ENCODE data around the gene CABLES1.
"Not testable (repeated sequence)": the region's sequence is repeated elsewhere in the genome, so short reads cannot be mapped to it uniquely, and the experiment has no call there.

The CABLES1 gene

DNA sequence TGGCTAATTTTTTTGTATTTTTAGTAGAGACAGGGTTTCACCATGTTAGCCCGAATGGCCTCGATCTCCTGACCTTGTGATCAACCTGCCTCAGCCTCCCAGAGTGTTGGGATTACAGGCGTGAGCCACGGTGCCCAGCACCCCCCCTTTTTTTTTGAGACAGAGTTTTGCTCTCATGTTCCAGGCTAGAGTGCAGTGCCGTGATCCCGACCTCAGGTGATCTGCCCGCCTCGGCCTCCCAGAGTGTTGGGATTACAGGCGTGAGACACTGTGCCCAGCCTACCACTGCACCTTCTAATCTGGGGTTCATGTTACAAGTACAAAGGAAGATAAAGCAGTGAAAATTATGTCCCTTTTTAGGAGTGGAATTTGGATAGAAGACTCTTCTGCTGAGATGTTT lies 41.5 kb upstream of the CABLES1 start:
- TF ChIP-seq, protein P1, sequence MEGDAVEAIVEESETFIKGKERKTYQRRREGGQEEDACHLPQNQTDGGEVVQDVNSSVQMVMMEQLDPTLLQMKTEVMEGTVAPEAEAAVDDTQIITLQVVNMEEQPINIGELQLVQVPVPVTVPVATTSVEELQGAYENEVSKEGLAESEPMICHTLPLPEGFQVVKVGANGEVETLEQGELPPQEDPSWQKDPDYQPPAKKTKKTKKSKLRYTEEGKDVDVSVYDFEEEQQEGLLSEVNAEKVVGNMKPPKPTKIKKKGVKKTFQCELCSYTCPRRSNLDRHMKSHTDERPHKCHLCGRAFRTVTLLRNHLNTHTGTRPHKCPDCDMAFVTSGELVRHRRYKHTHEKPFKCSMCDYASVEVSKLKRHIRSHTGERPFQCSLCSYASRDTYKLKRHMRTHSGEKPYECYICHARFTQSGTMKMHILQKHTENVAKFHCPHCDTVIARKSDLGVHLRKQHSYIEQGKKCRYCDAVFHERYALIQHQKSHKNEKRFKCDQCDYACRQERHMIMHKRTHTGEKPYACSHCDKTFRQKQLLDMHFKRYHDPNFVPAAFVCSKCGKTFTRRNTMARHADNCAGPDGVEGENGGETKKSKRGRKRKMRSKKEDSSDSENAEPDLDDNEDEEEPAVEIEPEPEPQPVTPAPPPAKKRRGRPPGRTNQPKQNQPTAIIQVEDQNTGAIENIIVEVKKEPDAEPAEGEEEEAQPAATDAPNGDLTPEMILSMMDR (IDR thresholded peaks at IDR 0.05; ENCODE audit: insufficient read depth, low read length, poor library complexity, severe bottlenecking), result no peak
- H3K27me3 ChIP-seq (replicated peaks; ENCODE audit: control insufficient read depth, insufficient read depth, low read length), result no peaks in the 10 kb centered on the region
- H3K36me3 ChIP-seq (ENCODE audit: control insufficient read depth, insufficient read depth, low read length), result no peaks in the 10 kb centered on the region
- DNase-seq (ENCODE audit: extremely low read depth, insufficient read length), result no peak
- H3K4me3 ChIP-seq (replicated peaks; ENCODE audit: low read depth, low read length), result no peak overlapping the region

DNA sequence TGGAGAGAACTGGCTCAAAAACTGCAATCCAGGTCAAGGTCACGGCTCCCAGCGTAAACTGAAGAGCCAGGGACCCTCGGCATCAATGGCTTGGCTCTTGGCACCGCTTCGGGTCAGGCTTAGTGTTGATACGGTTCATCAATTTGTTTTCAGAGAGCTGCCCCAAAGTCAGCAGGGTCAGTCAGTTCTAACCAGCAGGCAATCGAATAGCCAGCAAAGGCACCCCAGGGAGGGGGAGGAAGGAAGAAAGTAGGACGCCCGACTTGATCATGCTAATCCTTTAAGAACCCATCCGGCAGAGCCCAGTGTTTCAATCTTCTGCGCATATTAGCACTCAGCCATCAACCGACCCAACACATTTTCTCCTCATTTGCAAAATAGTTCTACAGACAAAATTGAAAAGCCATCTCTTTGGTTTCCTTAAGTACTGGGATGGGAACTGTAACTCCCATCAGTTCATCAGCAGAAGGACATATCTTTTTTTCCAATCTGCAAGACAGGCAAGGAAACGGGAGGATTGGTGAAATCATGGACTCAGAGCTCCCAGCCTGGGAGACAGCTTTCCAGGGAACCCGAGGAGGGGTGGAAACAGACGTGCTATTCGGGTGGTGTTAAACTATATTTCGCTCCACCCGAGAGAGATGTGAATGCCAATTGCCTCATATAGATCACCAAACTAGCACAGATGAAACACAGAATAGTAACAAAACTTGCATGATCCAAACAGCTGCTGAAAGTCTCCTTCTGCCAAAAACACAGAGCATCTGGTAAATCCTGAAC lies 40.7 kb upstream of the CABLES1 start:
- TF ChIP-seq, protein P1 (IDR thresholded peaks at IDR 0.05; ENCODE audit: insufficient read depth, low read length, poor library complexity, severe bottlenecking), result no peak
- Histone ChIP-seq H3K36me3 (ENCODE audit: control insufficient read depth, insufficient read depth, low read length) (no peaks in the 10 kb centered on the region), H3K27me3 (replicated peaks; ENCODE audit: control insufficient read depth, insufficient read depth, low read length) (no peaks in the 10 kb centered on the region), H3K4me3 (replicated peaks; ENCODE audit: low read depth, low read length) (no peak overlapping the region)
- DNase-seq (ENCODE audit: extremely low read depth, insufficient read length), result no peak

DNA sequence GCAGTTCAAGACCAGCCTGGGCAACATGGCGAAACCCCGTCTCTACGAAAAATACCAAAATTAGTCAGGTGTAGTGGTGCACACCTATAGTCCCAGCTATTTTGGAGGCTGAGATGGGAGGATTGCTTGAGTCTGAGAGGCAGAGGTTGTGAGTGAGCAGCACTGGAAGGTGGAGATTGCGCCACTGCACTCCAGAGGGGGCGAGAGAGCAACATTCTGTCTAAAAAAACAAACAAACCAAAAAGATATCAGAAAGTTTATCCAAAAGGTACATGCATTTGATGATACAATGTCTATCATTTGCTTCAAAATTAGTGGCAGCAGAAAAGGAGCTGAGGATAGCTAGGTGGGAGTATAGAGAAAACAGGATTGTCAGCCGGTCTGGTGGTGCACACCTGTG lies 39.8 kb upstream of the CABLES1 start:
- TF ChIP-seq, protein P1 (IDR thresholded peaks at IDR 0.05; ENCODE audit: insufficient read depth, low read length, poor library complexity, severe bottlenecking), result peak; percentile 10
- Histone ChIP-seq H3K36me3 (ENCODE audit: control insufficient read depth, insufficient read depth, low read length) (no peaks in the 10 kb centered on the region), H3K27me3 (replicated peaks; ENCODE audit: control insufficient read depth, insufficient read depth, low read length) (no peaks in the 10 kb centered on the region), H3K4me3 (replicated peaks; ENCODE audit: low read depth, low read length) (no peak overlapping the region)
- no peak for DNase-seq (ENCODE audit: extremely low read depth, insufficient read length)

DNA sequence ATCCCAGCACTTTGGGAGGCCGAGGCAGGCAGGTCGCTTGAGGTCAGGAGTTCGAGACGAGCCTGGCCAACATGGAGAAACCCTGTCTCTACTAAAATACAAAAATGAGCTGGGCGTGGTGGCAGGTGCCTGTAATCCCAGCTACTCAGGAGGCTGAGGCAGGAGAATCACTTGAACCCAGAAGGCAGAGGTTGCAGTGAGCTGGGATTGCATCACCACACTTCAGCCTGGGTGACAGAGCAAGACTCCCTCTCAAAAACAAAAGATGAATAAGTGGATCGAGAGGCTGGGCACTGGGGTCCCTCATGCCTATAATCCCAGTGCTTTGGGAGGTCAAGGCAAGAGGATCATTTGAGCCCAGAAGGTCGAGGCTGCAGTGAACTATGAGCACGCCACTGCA lies 38.3 kb upstream of the CABLES1 start:
- not testable (repeated sequence) for DNase-seq (ENCODE audit: extremely low read depth, insufficient read length); H3K4me3 ChIP-seq (replicated peaks; ENCODE audit: low read depth, low read length); H3K36me3 ChIP-seq (ENCODE audit: control insufficient read depth, insufficient read depth, low read length); H3K27me3 ChIP-seq (replicated peaks; ENCODE audit: control insufficient read depth, insufficient read depth, low read length)

DNA sequence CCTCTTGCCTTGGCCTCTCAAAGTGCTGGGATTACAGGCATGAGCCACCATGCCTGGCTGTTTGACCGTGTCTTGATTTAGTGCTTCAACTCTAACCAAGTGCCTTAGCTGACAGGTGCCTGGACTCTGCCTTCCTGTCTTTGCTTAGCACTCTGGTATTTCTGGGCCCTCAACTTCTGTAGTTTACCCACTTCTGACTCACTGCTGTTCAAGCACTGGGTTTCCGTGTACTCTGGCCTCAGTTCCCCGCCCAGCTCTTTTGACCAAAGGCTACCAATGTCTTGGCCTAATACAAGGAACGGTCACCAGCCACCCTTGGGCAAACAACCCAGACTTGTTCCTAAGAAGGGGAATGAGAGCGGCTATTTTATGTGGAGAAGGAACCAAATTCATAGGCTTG lies 35.7 kb upstream of the CABLES1 start:
- DNase-seq (ENCODE audit: extremely low read depth, insufficient read length), result no peak
- H3K4me3 ChIP-seq (replicated peaks; ENCODE audit: low read depth, low read length), result no peak overlapping the region
- TF ChIP-seq, protein P1 (IDR thresholded peaks at IDR 0.05; ENCODE audit: insufficient read depth, low read length, poor library complexity, severe bottlenecking), result no peak
- no peaks in the 10 kb centered on the region for H3K36me3 ChIP-seq (ENCODE audit: control insufficient read depth, insufficient read depth, low read length)
- no peaks in the 10 kb centered on the region for H3K27me3 ChIP-seq (replicated peaks; ENCODE audit: control insufficient read depth, insufficient read depth, low read length)

DNA sequence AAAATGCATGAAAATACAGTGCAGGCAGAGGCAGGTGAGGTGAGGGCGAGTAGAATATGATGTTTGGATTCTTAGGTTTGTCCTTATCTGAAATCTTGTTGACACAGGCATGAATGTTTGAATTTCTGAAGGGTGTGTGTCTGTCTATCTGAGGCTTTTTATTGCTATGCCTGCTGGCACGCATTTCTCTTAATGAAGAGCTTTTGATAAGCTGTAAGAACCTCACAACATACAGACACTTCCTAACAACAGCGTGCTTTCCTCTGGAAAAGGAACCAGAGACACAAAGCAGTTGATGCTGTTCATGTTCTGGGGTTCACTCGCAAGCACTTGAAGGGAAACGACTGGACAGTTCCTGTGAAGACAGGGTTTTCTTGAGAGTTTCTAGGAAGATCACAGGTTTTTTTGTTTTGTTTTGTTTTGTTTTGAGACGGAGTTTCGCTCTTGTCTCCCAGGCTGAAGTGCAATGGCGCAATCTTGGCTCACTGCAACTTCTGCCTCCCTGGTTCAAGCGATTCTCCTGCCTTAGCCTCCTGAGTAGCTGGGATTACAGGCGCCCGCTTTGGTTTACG lies 33.3 kb upstream of the CABLES1 start:
- TF ChIP-seq, protein P1 (IDR thresholded peaks at IDR 0.05; ENCODE audit: insufficient read depth, low read length, poor library complexity, severe bottlenecking), result no peak
- DNase-seq (ENCODE audit: extremely low read depth, insufficient read length), result no peak

More for the DNA sequence above, 33.3 kb upstream of the CABLES1 start:
- Histone ChIP-seq H3K27me3 (replicated peaks; ENCODE audit: control insufficient read depth, insufficient read depth, low read length) (no peaks in the 10 kb centered on the region), H3K4me3 (replicated peaks; ENCODE audit: low read depth, low read length) (no peak overlapping the region), H3K36me3 (ENCODE audit: control insufficient read depth, insufficient read depth, low read length) (no peaks in the 10 kb centered on the region)
